HG02943 (cell line): ENCODE data around the gene KCNIP4.

Experiments
- ATAC-seq: cut with Tn5 transposase; IDR thresholded peaks from one replicate; pipeline ENCODE4 v1.9.1; 2021; ENCODE audit warnings: mild to moderate bottlenecking, low read depth, moderate library complexity; ENCODE audit not compliant: unreplicated experiment

The KCNIP4 gene

DNA sequence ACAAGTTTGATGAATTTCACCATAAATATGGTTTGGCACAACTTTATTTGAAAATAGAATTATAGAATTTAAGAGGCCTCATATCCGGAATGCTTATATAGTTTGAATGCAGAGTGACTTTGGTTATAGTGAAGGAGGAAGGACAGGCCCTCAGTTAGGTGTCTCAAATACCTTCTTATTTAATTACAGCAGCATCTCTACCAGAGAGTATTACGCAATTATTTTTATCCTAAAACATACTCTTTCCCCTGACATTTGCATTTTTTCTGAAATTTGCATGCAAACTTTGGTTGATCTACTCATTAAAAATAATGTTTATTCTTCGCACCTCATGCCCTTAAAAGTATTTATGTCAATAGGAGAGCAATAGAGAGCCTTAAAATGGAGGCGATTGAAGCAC lies 942.9 kb downstream of the KCNIP4 start:
- no peak for ATAC-seq

DNA sequence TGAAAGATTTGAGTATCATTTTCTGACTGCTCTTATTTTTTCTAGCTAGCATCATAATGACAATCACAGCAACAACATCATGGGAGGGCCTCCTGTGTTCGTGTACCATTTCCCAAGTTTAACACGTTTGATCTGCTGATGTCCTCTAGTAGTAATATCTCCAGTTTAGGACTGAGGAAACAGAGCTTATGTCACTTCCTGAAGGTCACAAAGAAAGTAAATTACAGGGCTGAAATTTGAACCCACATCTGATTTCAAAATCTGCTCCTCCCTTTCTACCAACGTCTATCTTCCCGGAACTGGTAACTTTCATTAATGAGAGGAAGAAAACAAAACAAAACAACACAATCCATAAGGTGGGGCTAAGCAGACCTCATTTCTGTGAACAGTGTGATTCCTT lies 945.6 kb downstream of the KCNIP4 start:
- no peak for ATAC-seq

DNA sequence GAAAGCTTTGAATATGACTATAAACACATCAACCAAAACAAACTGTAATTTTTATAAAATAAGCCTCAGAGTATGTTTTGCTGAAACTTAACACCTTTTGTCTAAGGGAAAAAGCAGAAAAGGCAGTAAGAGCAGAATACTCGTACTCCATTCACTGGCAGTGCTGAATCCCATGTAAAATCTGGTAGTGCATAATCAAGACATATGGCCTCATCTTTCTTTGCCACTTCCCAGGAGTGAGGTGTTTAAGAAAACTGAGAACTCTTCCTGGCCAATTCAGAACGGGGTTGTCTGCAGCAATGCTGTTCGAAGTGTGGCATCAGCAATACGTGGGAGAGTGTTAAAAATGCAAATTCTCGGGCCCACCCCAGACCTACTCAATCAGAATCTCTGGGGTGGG lies 946.3 kb downstream of the KCNIP4 start:
- no peak for ATAC-seq

GRCh38 chr4:21001490-21001889 lies 947.1 kb downstream of the KCNIP4 start:
- no peak for ATAC-seq

DNA sequence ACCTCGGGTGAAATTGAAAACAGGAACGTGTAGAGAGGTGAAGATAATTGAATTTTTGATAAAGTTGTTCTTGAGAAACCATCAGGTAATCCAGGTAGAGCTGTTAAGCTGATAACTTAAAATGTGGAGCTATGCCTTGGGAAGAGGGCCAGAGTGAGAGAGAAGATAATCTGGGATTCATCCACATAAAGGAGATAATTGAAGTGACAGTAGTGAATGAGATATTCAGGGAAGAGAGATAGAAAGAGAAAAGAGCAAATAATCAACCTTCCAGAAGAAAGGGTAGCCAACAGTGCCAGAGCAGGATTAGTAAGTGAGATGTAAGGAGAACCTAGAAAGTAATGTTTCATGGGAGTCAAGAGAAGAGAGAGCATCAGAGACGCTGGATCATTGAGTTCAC lies 950.7 kb downstream of the KCNIP4 start:
- ATAC-seq, result no peak

- no peak for ATAC-seq
Observed at GRCh38 chr4:20995610-20996009, 953.0 kb downstream of the KCNIP4 start.

DNA sequence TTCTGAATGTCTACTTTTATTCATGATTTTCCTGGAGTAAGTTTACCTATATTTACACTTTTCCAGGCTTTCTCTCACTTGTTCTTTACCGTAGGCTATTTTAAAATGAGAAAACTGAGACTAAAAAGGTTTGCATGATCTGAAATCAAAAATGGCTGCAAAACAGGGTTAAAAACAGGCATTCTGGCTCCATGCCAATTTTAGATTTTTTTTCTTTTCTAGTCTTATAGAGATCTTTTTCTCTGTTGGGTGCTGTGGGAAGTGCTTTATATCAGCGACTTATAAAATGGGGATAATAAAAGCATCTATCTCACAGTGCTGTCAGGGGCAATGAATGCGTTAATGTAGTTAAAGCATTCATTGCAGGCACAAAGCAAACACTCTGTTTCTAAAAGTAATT lies 953.6 kb downstream of the KCNIP4 start:
- no peak for ATAC-seq

DNA sequence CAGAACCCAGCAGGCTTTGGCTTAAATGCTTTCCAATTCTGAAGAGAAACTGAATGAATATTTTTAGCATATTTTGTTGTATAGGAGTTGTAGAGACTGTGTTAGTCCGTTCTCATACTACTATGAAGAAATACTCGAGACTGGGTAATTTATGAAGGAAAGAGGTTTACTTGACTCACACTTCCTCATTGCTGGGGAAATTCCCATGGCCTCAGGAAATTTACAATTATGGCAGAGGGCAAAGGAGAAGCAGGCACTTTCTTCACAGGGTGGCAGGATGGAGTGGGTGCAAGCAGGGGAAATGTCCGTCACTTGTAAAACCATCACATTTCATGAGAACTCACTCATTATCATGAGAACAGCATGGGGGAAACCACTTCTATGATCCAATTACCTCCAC lies 956.6 kb downstream of the KCNIP4 start:
- no peak for ATAC-seq

DNA sequence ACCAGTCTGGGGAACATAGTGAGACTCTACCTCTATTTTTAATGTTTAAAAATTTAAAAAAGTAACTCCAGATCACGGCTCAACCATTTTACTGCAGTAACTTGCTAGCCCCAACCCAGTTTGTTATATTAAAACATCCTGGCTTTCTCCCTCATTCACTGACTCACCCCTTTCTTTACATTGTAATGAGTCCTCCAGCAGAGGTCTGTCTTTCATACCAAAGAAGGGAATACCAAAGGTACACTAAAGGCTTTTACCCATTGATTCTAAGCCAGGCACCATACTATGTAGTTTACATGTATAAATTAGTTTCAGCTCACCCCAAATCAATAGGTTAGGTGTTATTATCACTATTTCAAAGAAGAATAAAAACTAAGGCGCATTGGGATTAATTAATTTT lies 961.4 kb downstream of the KCNIP4 start:
- no peak for ATAC-seq

DNA sequence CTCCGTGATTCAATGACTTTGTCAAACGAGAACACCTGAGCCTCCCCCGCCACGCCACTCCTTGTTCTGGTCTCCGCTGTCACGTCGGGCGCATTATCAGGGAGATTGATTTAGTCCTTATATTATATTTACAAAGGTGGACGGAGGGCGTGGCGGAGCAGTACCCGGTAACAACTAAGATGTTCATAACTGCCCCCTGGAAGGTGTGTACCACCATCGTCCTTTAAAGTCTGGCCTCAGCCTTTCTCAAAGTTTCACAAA lies 964.1 kb downstream of the KCNIP4 start:
- ATAC-seq, result no peak

- no peak for ATAC-seq
Observed at GRCh38 chr4:20983763-20984575, 964.6 kb downstream of the KCNIP4 start.

GRCh38 chr4:20982544-20982943 lies 966.0 kb downstream of the KCNIP4 start:
- ATAC-seq, result no peak

GRCh38 chr4:20960291-20960690 lies 988.3 kb downstream of the KCNIP4 start:
- no peak for ATAC-seq

- no peak for ATAC-seq
Observed at GRCh38 chr4:20954541-20954940, 994.0 kb downstream of the KCNIP4 start.

DNA sequence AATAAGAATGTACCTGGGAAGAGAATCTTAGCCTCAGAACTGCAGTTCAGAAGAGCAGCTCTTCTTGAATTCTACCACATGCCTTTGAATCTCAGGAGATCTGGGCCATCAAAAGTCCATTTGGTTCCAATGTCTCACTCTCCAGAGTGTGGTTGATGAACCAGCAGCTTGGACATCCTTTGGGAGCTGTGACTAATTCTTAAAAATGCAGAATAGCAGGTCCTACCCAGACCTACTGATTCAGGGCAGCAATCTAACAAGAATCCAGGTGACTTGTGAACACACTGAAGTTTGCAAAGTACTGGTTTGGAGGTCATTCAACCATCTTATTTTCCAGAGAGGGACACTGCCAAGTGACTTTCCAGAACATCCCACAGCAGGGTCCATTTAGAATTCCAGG lies 1003.6 kb downstream of the KCNIP4 start:
- no peak for ATAC-seq

GRCh38 chr4:20944451-20944850 lies 1004.1 kb downstream of the KCNIP4 start:
- ATAC-seq, result no peak

- no peak for ATAC-seq
Observed at GRCh38 chr4:20938204-20938603, 1010.4 kb downstream of the KCNIP4 start.

DNA sequence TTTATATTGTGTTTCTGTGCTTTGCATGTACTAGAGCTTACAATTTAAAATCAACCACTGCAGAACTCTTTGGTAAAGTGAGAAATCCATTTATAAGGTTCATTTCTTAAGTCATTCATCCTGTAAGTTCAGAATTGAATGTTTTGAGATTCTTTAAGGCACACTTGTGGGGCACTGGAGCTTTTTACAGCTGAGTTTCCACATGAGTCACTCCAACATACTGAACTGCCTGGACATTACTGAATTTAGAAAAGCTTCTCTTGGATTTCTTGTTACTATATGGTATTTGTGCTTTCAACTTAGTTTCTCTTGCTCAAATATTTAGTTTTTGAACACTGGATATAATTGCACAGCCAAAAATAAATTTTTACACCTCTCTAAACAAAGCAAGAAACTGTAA lies 1022.0 kb downstream of the KCNIP4 start:
- no peak for ATAC-seq

GRCh38 chr4:20925176-20925575 lies 1023.4 kb downstream of the KCNIP4 start:
- ATAC-seq, result no peak

- ATAC-seq, result no peak
Observed at GRCh38 chr4:20922962-20923361, 1025.6 kb downstream of the KCNIP4 start.

- no peak for ATAC-seq
Observed at GRCh38 chr4:20916106-20916505, 1032.5 kb downstream of the KCNIP4 start.

DNA sequence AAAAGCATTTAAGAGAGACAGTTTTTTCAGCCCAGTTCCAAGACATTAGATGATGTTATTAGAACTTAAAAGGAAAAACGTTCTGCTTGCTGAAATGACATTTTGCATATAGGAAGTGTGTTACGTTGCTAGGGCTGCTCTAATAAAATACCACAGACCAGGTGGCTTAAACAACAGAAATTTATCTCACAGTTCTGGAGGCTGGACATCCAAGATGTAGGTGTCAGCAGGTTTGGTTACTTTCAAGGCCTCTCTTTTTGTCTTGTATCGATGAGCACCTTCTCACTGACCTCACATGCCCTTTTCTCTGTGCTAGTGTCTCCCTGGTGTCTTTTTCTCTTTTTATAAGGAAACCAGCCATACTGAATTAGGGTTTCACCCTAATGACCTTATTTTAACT lies 1043.6 kb downstream of the KCNIP4 start:
- ATAC-seq, result no peak

DNA sequence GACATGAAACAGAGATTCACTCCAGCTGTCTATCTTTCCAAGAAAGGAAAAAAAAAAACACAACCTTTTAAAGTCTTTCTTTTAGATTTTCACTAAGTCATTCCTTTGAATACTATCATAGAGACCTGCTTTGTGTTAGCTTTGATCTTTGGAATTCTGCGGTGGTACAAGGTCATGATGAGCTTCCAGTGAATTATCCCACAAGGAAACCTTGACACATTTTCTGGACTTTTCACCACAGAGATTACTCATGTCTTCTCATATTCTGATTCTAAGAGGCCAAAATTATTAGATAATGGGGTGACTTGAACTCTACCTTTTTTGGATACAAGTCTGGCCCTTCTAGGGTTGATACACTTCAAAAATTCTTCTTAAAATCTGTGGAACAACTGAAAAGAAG lies 1046.7 kb downstream of the KCNIP4 start:
- ATAC-seq, result no peak
